Kidney epithelial cell (primary cell): ENCODE data around the gene SF3A2. TPM values are rescaled to one million over a fixed set of nuclear protein-coding genes. Genes with fewer than 3 reads are reported as not detected.

Source experiments
- DNase-seq: peaks from one replicate; pipeline ENCODE4 v3.0.0-alpha.2; 2010; ENCODE audit warnings: low read depth
- H3K27me3 ChIP-seq: 2 replicates; pipeline ENCODE4 v1.6.0; 2011; ENCODE audit warnings: low read length; ENCODE audit not compliant: control insufficient read depth, insufficient read depth
- H3K36me3 ChIP-seq: 2 replicates; pipeline ENCODE4 v1.5.1; 2011; ENCODE audit warnings: low read length; ENCODE audit not compliant: control insufficient read depth, insufficient read depth
- H3K4me3 ChIP-seq: 2 replicates; pipeline ENCODE4 v1.5.1; 2011; ENCODE audit warnings: low read depth, mild to moderate bottlenecking, control low read depth, low read length
- CTCF ChIP-seq: IDR thresholded peaks from 2 replicates; pipeline ENCODE4 v1.5.1; 2011; ENCODE audit warnings: mild to moderate bottlenecking, moderate library complexity, low read length, control low read depth, inconsistent platforms; ENCODE audit not compliant: insufficient read depth, poor library complexity, severe bottlenecking
- total RNA-seq: library from RNA; depleted of rRNA; stranded (reverse); fragments of >200 nt; gene quantifications from 2 replicates; pipeline ENCODE4 v1.2.3, GENCODE V29; 2015

Gene SF3A2
- total RNA-seq, 1 donor from 2014 or later = 72.4 TPM

GRCh38 chr19:2253106-2254063 lies 16.8 kb downstream of the SF3A2 start:
- Histone ChIP-seq H3K4me3 (no peak overlapping the region), H3K36me3 (no peaks in the 10 kb centered on the region), H3K27me3 (peaks cover 48% of the 10 kb centered on the region)
- DNase-seq = no peak
- TF ChIP-seq CTCF = peak; percentile 45

- DNase-seq = no peak
- H3K36me3 ChIP-seq = no peaks in the 10 kb centered on the region
- peaks cover 48% of the 10 kb centered on the region for H3K27me3 ChIP-seq
- TF ChIP-seq CTCF = peak; percentile 63
- H3K4me3 ChIP-seq = no peak overlapping the region
These were observed 17.6 kb downstream of the SF3A2 start for GRCh38 chr19:2254064-2254872.

- no peak for TF ChIP-seq CTCF
- no peaks in the 10 kb centered on the region for H3K36me3 ChIP-seq
- no peak overlapping the region for H3K4me3 ChIP-seq
- DNase-seq = no peak
- H3K27me3 ChIP-seq = peaks cover 39% of the 10 kb centered on the region
These were observed 18.7 kb downstream of the SF3A2 start for GRCh38 chr19:2255112-2255845.

- Histone ChIP-seq H3K27me3 (peaks cover 31% of the 10 kb centered on the region), H3K36me3 (no peaks in the 10 kb centered on the region), H3K4me3 (no peak within 1 kb of the TSS)
- no peak for TF ChIP-seq CTCF
- no peak for DNase-seq
These were observed 19.5 kb downstream of the SF3A2 start, which contains the start of gene JSRP1 for GRCh38 chr19:2255982-2256685. TSS of gene JSRP1 (minus strand) at chr19:2256417. CDS start at chr19:2255314, 1,103 bp downstream.

- TF ChIP-seq CTCF = no peak
- Histone ChIP-seq H3K36me3 (no peaks in the 10 kb centered on the region), H3K27me3 (peaks cover 3% of the 10 kb centered on the region), H3K4me3 (no peak overlapping the region)
- no peak for DNase-seq
These were observed 22.7 kb downstream of the SF3A2 start for GRCh38 chr19:2259336-2259735.
